GM23338 (cell line): Measurements from ENCODE around the gene NRG3. TPM values are rescaled to one million over a fixed set of nuclear protein-coding genes. Genes with fewer than 3 reads are reported as not detected.

Experiments used
- ATAC-seq: fragments of 200-7000 bp; cut with Tn5 transposase; 3 replicates; pipeline ENCODE4 v1.9.1; 2020
- DNase-seq: peaks from one replicate; pipeline ENCODE4 v3.0.0-alpha.2; 2015; ENCODE audit warnings: low spot score
- H2AFZ ChIP-seq: fragments of 200-600 bp; sonication (generic); 2 replicates; pipeline ENCODE4 v1.8.0; 2016; ENCODE audit warnings: antibody characterized with exemption, mild to moderate bottlenecking, moderate library complexity
- H3F3A ChIP-seq: fragments of 200-600 bp; sonication (generic); replicated peaks from 2 replicates; pipeline ENCODE4 v1.8.0; 2017; ENCODE audit warnings: antibody characterized with exemption, mixed run types, low read depth
- H3K27ac ChIP-seq: fragments of 200-600 bp; sonication (generic); 2 replicates; pipeline ENCODE4 v1.6.1; 2016; ENCODE audit warnings: low read depth
- H3K27me3 ChIP-seq: fragments of 200-600 bp; sonication (generic); 2 replicates; pipeline ENCODE4 v1.8.0; 2016; ENCODE audit warnings: mild to moderate bottlenecking, mixed run types, moderate library complexity; ENCODE audit not compliant: insufficient read depth
- H3K36me3 ChIP-seq: fragments of 200-600 bp; sonication (generic); 2 replicates; pipeline ENCODE4 v1.8.0; 2016; ENCODE audit warnings: mild to moderate bottlenecking; ENCODE audit not compliant: insufficient read depth
- H3K4me1 ChIP-seq: fragments of 200-600 bp; sonication (generic); 2 replicates; pipeline ENCODE4 v1.8.0; 2016; ENCODE audit warnings: mild to moderate bottlenecking, moderate library complexity; ENCODE audit not compliant: insufficient read depth
- H3K4me2 ChIP-seq: fragments of 200-600 bp; sonication (generic); 2 replicates; pipeline ENCODE4 v1.7.1; 2017; ENCODE audit warnings: mixed run types
- H3K4me3 ChIP-seq: fragments of 200-600 bp; sonication (generic); 2 replicates; pipeline ENCODE4 v1.6.1; 2016; ENCODE audit warnings: mixed run types
- H3K79me2 ChIP-seq: fragments of 200-600 bp; sonication (generic); replicated peaks from 2 replicates; pipeline ENCODE4 v1.8.0; 2017; ENCODE audit warnings: mild to moderate bottlenecking; ENCODE audit not compliant: insufficient read depth
- H3K9me2 ChIP-seq: fragments of 200-600 bp; sonication (generic); 2 replicates; pipeline ENCODE4 v1.8.0; 2017; ENCODE audit not compliant: insufficient read depth
- H4K20me1 ChIP-seq: fragments of 200-600 bp; sonication (generic); replicated peaks from 2 replicates; pipeline ENCODE4 v1.8.0; 2017; ENCODE audit warnings: mild to moderate bottlenecking; ENCODE audit not compliant: insufficient read depth
- H3K27ac Mint-ChIP-seq: 2 replicates; pipeline ENCODE4 v1.8.0; 2020; ENCODE audit warnings: inconsistent platforms, mild to moderate bottlenecking, moderate library complexity, mixed read lengths
- H3K27me3 Mint-ChIP-seq: 3 replicates; pipeline ENCODE4 v1.8.0; 2022; ENCODE audit warnings: low read depth, mild to moderate bottlenecking, moderate library complexity, mixed read lengths, inconsistent platforms; ENCODE audit not compliant: insufficient read depth, poor library complexity
- H3K36me3 Mint-ChIP-seq: 3 replicates; pipeline ENCODE4 v1.8.0; 2021; ENCODE audit warnings: low read depth, mild to moderate bottlenecking, inconsistent platforms, moderate library complexity, mixed read lengths
- H3K4me1 Mint-ChIP-seq: 3 replicates; pipeline ENCODE4 v1.8.0; 2020; ENCODE audit warnings: mild to moderate bottlenecking, inconsistent platforms, mixed read lengths
- H3K4me3 Mint-ChIP-seq: 3 replicates; pipeline ENCODE4 v1.8.0; 2021; ENCODE audit warnings: moderate library complexity, mild to moderate bottlenecking, inconsistent platforms, mixed read lengths
- H3K9me3 Mint-ChIP-seq: 3 replicates; pipeline ENCODE4 v1.8.0; 2020; ENCODE audit warnings: moderate library complexity, mild to moderate bottlenecking, inconsistent platforms, mixed read lengths
- CREB1 ChIP-seq: fragments of 250-450 bp; sonication (Bioruptor Pico); IDR thresholded peaks from 2 replicates; pipeline ENCODE4 v1.5.0; 2020; ENCODE audit warnings: low read depth, mild to moderate bottlenecking, moderate library complexity
- EZH2phosphoT487 ChIP-seq: fragments of 200-600 bp; sonication (generic); IDR thresholded peaks from one replicate; pipeline ENCODE4 v1.8.1; 2018; ENCODE audit warnings: antibody characterized with exemption; ENCODE audit not compliant: unreplicated experiment
- NANOG ChIP-seq: IDR thresholded peaks from 2 replicates; pipeline ENCODE4 v1.6.1; 2016; ENCODE audit warnings: antibody characterized with exemption, borderline replicate concordance
- POLR2AphosphoS5 ChIP-seq: IDR thresholded peaks from 2 replicates; pipeline ENCODE4 v1.6.1; 2016; ENCODE audit warnings: antibody characterized with exemption, low read depth
- ZNF114 ChIP-seq: fragments of 250-450 bp; sonication (Bioruptor Pico); IDR thresholded peaks from 2 replicates; pipeline ENCODE4 v1.5.0; 2020; ENCODE audit warnings: mild to moderate bottlenecking, moderate library complexity
- polyA plus RNA-seq: library from polyadenylated mRNA; unstranded; fragments of >200 nt; fragmentation: Nextera tagmentation; extraction: Ambion mirVana; gene quantifications from 2 replicates; pipeline ENCODE4 v1.2.1, GENCODE V29; 2016
- total RNA-seq: library from RNA; depleted of rRNA; stranded (reverse); fragments of >200 nt; shearing (Covaris generic); gene quantifications from 2 replicates; pipeline ENCODE4 v1.2.3, GENCODE V29; 2014
- TF ChIP-seq, protein P1 (sequence below): IDR thresholded peaks from 2 replicates; pipeline ENCODE4 v1.6.1; 2016; ENCODE audit warnings: antibody characterized with exemption
- TF ChIP-seq, protein P2 (sequence below): fragments of 250-450 bp; sonication (Bioruptor Pico); IDR thresholded peaks from 2 replicates; pipeline ENCODE4 v1.5.0; 2020; ENCODE audit warnings: mild to moderate bottlenecking, moderate library complexity
- TF ChIP-seq, protein P3 (sequence below): IDR thresholded peaks from one replicate; pipeline ENCODE4 v1.6.1; 2018; ENCODE audit warnings: antibody characterized with exemption; ENCODE audit not compliant: unreplicated experiment
- TF ChIP-seq, protein P4 (sequence below), 2 experiments: fragments of 200-600 bp in 1 of 2; sonication (generic) in 1 of 2; conservative IDR thresholded peaks; 2 replicates each; pipeline versions ENCODE4 v1.5.1 to v1.6.1; 2016 to 2017; ENCODE audit warnings: antibody characterized with exemption in 2 of 2, low read depth in 2 of 2, mild to moderate bottlenecking in 2 of 2, moderate library complexity in 1 of 2

The NRG3 gene
- total and polyA plus RNA-seq, 2 experiments from 2014 or later, result 1.9 to 3.9 TPM

DNA sequence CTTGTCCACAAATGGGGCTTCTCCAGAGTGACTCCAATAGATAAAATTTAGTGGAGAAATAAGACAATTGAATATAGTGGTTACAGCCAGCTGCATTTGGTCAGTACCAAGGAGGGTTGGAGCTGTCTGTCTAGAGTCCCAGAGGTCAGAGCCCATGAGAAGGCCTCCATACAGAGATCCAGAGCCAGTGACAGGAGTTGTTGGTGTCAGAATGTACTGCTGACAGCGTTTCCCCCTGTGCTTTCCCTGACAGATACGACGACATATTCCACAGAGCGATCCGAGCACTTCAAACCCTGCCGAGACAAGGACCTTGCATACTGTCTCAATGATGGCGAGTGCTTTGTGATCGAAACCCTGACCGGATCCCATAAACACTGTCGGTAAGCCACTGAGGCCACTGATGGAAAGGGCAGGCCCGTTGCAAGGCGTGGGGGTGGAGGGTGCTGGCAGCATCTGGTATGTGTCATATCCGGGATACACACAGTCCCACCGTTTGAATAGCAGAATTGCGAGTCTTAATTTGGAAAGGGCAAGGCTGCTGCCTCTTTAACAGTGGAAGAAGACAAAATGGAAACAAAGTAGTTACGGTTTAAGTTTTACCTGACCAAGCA lies 483.6 kb downstream of the NRG3 start:
- Mint-ChIP-seq H3K4me3 (no peak overlapping the region), H3K9me3 (no peaks in the 10 kb centered on the region), H3K36me3 (no peaks in the 10 kb centered on the region), H3K27me3 (no peaks in the 10 kb centered on the region), H3K27ac (no peak overlapping the region), H3K4me1 (no peaks in the 10 kb centered on the region)
- H3K27me3 ChIP-seq, result no peaks in the 10 kb centered on the region
- no peaks in the 10 kb centered on the region for H3K36me3 ChIP-seq
- ATAC-seq, result no peak
- no peak overlapping the region for H3K27ac ChIP-seq
- H4K20me1 ChIP-seq, result no peaks in the 10 kb centered on the region
- no peak overlapping the region for H3K4me3 ChIP-seq
- no peaks in the 10 kb centered on the region for H3K4me1 ChIP-seq
- TF ChIP-seq EZH2phosphoT487 (no peak), NANOG (no peak), POLR2AphosphoS5 (no peak), ZNF114 (CRISPR knock-in tag) (no peak), CREB1 (CRISPR knock-in tag) (no peak)
- TF ChIP-seq, protein P1, sequence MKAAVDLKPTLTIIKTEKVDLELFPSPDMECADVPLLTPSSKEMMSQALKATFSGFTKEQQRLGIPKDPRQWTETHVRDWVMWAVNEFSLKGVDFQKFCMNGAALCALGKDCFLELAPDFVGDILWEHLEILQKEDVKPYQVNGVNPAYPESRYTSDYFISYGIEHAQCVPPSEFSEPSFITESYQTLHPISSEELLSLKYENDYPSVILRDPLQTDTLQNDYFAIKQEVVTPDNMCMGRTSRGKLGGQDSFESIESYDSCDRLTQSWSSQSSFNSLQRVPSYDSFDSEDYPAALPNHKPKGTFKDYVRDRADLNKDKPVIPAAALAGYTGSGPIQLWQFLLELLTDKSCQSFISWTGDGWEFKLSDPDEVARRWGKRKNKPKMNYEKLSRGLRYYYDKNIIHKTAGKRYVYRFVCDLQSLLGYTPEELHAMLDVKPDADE, result no peak
- TF ChIP-seq, protein P2, sequence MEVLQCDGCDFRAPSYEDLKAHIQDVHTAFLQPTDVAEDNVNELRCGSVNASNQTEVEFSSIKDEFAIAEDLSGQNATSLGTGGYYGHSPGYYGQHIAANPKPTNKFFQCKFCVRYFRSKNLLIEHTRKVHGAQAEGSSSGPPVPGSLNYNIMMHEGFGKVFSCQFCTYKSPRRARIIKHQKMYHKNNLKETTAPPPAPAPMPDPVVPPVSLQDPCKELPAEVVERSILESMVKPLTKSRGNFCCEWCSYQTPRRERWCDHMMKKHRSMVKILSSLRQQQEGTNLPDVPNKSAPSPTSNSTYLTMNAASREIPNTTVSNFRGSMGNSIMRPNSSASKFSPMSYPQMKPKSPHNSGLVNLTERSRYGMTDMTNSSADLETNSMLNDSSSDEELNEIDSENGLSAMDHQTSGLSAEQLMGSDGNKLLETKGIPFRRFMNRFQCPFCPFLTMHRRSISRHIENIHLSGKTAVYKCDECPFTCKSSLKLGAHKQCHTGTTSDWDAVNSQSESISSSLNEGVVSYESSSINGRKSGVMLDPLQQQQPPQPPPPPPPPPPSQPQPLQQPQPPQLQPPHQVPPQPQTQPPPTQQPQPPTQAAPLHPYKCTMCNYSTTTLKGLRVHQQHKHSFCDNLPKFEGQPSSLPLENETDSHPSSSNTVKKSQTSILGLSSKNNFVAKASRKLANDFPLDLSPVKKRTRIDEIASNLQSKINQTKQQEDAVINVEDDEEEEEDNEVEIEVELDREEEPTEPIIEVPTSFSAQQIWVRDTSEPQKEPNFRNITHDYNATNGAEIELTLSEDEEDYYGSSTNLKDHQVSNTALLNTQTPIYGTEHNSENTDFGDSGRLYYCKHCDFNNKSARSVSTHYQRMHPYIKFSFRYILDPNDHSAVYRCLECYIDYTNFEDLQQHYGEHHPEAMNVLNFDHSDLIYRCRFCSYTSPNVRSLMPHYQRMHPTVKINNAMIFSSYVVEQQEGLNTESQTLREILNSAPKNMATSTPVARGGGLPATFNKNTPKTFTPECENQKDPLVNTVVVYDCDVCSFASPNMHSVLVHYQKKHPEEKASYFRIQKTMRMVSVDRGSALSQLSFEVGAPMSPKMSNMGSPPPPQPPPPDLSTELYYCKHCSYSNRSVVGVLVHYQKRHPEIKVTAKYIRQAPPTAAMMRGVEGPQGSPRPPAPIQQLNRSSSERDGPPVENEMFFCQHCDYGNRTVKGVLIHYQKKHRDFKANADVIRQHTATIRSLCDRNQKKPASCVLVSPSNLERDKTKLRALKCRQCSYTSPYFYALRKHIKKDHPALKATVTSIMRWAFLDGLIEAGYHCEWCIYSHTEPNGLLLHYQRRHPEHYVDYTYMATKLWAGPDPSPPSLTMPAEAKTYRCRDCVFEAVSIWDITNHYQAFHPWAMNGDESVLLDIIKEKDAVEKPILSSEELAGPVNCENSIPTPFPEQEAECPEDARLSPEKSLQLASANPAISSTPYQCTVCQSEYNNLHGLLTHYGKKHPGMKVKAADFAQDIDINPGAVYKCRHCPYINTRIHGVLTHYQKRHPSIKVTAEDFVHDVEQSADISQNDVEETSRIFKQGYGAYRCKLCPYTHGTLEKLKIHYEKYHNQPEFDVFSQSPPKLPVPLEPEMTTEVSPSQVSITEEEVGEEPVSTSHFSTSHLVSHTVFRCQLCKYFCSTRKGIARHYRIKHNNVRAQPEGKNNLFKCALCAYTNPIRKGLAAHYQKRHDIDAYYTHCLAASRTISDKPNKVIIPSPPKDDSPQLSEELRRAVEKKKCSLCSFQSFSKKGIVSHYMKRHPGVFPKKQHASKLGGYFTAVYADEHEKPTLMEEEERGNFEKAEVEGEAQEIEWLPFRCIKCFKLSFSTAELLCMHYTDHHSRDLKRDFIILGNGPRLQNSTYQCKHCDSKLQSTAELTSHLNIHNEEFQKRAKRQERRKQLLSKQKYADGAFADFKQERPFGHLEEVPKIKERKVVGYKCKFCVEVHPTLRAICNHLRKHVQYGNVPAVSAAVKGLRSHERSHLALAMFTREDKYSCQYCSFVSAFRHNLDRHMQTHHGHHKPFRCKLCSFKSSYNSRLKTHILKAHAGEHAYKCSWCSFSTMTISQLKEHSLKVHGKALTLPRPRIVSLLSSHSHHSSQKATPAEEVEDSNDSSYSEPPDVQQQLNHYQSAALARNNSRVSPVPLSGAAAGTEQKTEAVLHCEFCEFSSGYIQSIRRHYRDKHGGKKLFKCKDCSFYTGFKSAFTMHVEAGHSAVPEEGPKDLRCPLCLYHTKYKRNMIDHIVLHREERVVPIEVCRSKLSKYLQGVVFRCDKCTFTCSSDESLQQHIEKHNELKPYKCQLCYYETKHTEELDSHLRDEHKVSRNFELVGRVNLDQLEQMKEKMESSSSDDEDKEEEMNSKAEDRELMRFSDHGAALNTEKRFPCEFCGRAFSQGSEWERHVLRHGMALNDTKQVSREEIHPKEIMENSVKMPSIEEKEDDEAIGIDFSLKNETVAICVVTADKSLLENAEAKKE (CRISPR knock-in tag), result no peak
- TF ChIP-seq, protein P3, sequence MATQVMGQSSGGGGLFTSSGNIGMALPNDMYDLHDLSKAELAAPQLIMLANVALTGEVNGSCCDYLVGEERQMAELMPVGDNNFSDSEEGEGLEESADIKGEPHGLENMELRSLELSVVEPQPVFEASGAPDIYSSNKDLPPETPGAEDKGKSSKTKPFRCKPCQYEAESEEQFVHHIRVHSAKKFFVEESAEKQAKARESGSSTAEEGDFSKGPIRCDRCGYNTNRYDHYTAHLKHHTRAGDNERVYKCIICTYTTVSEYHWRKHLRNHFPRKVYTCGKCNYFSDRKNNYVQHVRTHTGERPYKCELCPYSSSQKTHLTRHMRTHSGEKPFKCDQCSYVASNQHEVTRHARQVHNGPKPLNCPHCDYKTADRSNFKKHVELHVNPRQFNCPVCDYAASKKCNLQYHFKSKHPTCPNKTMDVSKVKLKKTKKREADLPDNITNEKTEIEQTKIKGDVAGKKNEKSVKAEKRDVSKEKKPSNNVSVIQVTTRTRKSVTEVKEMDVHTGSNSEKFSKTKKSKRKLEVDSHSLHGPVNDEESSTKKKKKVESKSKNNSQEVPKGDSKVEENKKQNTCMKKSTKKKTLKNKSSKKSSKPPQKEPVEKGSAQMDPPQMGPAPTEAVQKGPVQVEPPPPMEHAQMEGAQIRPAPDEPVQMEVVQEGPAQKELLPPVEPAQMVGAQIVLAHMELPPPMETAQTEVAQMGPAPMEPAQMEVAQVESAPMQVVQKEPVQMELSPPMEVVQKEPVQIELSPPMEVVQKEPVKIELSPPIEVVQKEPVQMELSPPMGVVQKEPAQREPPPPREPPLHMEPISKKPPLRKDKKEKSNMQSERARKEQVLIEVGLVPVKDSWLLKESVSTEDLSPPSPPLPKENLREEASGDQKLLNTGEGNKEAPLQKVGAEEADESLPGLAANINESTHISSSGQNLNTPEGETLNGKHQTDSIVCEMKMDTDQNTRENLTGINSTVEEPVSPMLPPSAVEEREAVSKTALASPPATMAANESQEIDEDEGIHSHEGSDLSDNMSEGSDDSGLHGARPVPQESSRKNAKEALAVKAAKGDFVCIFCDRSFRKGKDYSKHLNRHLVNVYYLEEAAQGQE, result no peak
- TF ChIP-seq, protein P4, sequence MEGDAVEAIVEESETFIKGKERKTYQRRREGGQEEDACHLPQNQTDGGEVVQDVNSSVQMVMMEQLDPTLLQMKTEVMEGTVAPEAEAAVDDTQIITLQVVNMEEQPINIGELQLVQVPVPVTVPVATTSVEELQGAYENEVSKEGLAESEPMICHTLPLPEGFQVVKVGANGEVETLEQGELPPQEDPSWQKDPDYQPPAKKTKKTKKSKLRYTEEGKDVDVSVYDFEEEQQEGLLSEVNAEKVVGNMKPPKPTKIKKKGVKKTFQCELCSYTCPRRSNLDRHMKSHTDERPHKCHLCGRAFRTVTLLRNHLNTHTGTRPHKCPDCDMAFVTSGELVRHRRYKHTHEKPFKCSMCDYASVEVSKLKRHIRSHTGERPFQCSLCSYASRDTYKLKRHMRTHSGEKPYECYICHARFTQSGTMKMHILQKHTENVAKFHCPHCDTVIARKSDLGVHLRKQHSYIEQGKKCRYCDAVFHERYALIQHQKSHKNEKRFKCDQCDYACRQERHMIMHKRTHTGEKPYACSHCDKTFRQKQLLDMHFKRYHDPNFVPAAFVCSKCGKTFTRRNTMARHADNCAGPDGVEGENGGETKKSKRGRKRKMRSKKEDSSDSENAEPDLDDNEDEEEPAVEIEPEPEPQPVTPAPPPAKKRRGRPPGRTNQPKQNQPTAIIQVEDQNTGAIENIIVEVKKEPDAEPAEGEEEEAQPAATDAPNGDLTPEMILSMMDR (conservative IDR thresholded peaks at IDR 0.05; ENCODE audit: low read depth in 2 of 2), result no peak
- DNase-seq, result no peak
- no peaks in the 10 kb centered on the region for H3F3A ChIP-seq
- H3K9me2 ChIP-seq, result no peaks in the 10 kb centered on the region
- no peak overlapping the region for H3K4me2 ChIP-seq
- H2AFZ ChIP-seq, result no peak overlapping the region
- no peaks in the 10 kb centered on the region for H3K79me2 ChIP-seq
